Thoracic aorta (tissue), 2 donors: ENCODE measurements around the gene DNASE1L1. TPM values are rescaled to one million over a fixed set of nuclear protein-coding genes. Genes with fewer than 3 reads are reported as not detected.

Experiments used
- ATAC-seq: fragments of 150-250 bp; one replicate; pipeline ENCODE4 v1.8.0; 2017; ENCODE audit warnings: low read depth; ENCODE audit not compliant: insufficient number of reproducible peaks, low FRiP score
- DNase-seq: peaks from one replicate; pipeline ENCODE4 v3.0.0-alpha.2; 2020; ENCODE audit warnings: low spot score
- H3K27ac ChIP-seq, 2 donors: fragments of 200-600 bp; sonication (generic); 1 replicate in 1 of 2; 2 replicates in 1 of 2; pipeline ENCODE4 v1.5.1; 2016; ENCODE audit warnings: mild to moderate bottlenecking in 2 of 2, moderate library complexity in 2 of 2
- H3K27me3 ChIP-seq: fragments of 200-600 bp; sonication (generic); replicated peaks from 2 replicates; pipeline ENCODE4 v1.6.0; 2016; ENCODE audit warnings: mild to moderate bottlenecking; ENCODE audit not compliant: insufficient read depth
- H3K36me3 ChIP-seq: fragments of 200-600 bp; sonication (generic); one replicate; pipeline ENCODE4 v1.5.1; 2016
- H3K4me1 ChIP-seq, 2 donors: fragments of 200-600 bp; sonication (generic); 1 replicate in 1 of 2; 2 replicates in 1 of 2; pipeline versions ENCODE4 v1.5.1 to v1.6.0; 2016; ENCODE audit warnings: low read depth in 2 of 2, mild to moderate bottlenecking in 1 of 2; ENCODE audit not compliant: control insufficient read depth in 1 of 2
- H3K4me3 ChIP-seq: fragments of 200-600 bp; sonication (generic); 2 replicates; pipeline ENCODE4 v1.5.1; 2016; ENCODE audit warnings: mild to moderate bottlenecking
- H3K9me3 ChIP-seq: fragments of 200-600 bp; sonication (generic); 2 replicates; pipeline ENCODE4 v1.5.1; 2016
- CTCF ChIP-seq: fragments of 200-600 bp; sonication (generic); IDR thresholded peaks from one replicate; pipeline ENCODE4 v1.5.1; 2019; ENCODE audit warnings: antibody characterized with exemption
- total RNA-seq, 2 donors: library from RNA; depleted of rRNA; stranded (reverse); fragments of >200 nt; gene quantifications; one replicate each; pipeline versions ENCODE4 v1.1.0 to v1.2.3, GENCODE V29; 2016

Gene DNASE1L1
- total RNA-seq, 2 donors from 2014 or later = 39.9 to 41.8 TPM

GRCh38 chrX:154355776-154356140, 53.3 kb downstream of the DNASE1L1 start:
- DNase-seq (no peak), ATAC-seq (no peak)
- Histone ChIP-seq H3K9me3 (no peaks in the 10 kb centered on the region), H3K4me1 (peaks cover 0 to 30% of the 10 kb centered on the region in 2 donors), H3K36me3 (peaks cover 90% of the 10 kb centered on the region), H3K4me3 (no peak overlapping the region), H3K27ac (no peak overlapping the region), H3K27me3 (no peaks in the 10 kb centered on the region)
- TF ChIP-seq CTCF = no peak

DNA sequence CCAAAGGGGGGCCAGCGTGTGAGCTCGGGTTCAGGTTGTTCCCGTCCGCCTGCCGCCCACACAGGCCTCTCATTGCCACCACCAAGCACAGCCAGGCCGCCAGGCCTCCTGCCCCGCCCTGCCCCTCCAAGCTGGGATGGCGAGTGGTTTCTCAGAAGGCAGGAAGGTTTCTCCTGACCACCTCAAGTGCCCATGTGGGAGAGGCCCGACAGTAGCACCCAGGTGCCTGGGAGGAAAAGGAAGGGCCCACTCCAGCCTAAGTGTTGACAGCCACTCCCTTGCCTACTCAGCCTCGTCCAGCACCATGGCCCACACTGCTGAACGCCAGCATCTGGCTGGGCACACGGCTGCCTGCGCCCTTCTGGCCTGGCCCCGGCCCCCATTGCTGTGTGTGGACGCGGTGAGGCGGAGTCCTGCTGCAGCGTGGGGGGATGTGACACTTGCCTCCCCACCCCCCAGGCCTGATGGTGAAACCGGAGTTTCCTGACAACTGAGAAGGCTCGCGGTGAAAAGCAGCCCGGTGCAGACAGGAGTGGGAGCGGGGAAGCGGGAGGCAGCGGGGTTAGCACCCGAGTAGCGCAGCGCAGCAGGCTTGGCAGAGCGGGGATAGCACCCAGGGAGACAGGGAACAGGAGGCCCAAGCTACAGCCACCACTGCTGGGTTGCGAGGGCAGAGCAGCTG, 53.8 kb downstream of the DNASE1L1 start:
- H3K36me3 ChIP-seq = peaks cover 91% of the 10 kb centered on the region
- ATAC-seq = no peak
- H3K27ac ChIP-seq = peak overlapping the region; percentile 2 to 47
- no peak for TF ChIP-seq CTCF
- H3K4me3 ChIP-seq = no peak overlapping the region
- no peaks in the 10 kb centered on the region for H3K27me3 ChIP-seq
- DNase-seq = no peak
- H3K4me1 ChIP-seq = peaks cover 0 to 25% of the 10 kb centered on the region in 2 donors
- H3K9me3 ChIP-seq = no peaks in the 10 kb centered on the region

DNA sequence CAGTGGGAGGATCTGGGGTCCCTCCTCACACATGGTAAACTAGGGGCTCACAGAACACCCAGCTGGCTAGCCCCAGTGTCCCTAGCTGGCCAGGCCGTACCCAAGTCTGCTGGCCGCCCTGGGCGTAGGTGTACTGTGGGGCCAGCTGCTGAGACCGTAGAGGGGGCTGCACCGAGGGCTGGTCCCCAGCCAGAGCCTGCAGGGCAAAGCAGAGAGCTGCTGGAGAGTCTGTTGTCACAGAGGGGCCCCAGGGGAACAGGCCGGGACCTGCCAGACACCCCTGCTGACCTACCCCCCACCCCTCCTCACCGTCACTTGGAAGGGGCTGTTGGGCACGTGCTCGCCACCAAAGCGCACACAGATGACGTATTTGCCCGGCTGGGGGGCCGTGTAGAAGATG, 54.5 kb downstream of the DNASE1L1 start:
- no peak for ATAC-seq
- Histone ChIP-seq H3K4me3 (no peak overlapping the region), H3K4me1 (peaks cover 0 to 19% of the 10 kb centered on the region in 2 donors), H3K27ac (no peak overlapping the region), H3K9me3 (no peaks in the 10 kb centered on the region), H3K27me3 (no peaks in the 10 kb centered on the region), H3K36me3 (peaks cover 91% of the 10 kb centered on the region)
- TF ChIP-seq CTCF = no peak
- DNase-seq = no peak

- TF ChIP-seq CTCF = no peak
- Histone ChIP-seq H3K27me3 (no peaks in the 10 kb centered on the region), H3K4me1 (peaks cover 0 to 15% of the 10 kb centered on the region in 2 donors), H3K36me3 (peaks cover 91% of the 10 kb centered on the region), H3K4me3 (no peak overlapping the region), H3K9me3 (no peaks in the 10 kb centered on the region), H3K27ac (no peak overlapping the region)
- no peak for ATAC-seq
- DNase-seq = no peak
Measured at GRCh38 chrX:154354013-154354412, 55.0 kb downstream of the DNASE1L1 start.

DNA sequence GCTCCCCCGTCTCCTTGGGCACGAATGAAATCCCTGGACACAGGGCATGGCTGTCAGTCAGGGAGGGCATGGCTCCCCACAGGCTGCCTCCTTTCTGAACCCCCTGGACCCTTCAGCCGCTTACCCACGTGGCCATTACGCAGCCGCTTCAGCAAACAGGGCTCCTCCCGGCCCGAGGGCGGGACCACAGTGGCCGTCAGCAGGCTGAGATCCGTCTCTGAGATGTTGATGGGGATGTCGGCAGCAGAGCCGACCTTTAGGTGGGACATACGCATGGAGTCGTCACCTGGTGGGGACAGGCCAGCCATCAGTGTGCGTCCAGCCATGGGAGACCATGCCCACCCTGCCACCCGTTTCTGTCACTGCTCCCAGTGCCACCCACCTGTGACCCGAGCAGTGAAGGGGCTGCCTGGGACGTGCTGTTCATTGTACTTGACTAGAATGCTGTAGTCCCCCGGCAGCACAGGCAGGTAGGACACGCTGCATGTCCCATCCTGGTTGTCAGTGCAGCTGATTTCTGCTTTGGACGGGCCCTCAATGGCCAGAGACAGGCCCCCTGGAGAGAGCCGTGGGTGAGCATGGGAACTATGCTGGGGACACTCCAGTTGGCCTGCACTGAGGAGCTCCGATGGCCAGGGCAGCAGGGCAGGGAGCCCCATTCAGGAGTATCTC, 55.7 kb downstream of the DNASE1L1 start:
- no peak for TF ChIP-seq CTCF
- H3K27me3 ChIP-seq = no peaks in the 10 kb centered on the region
- no peak overlapping the region for H3K27ac ChIP-seq
- no peaks in the 10 kb centered on the region for H3K9me3 ChIP-seq
- H3K4me3 ChIP-seq = no peak overlapping the region
- DNase-seq (no peak), ATAC-seq (no peak)
- peaks cover 0 to 8% of the 10 kb centered on the region in 2 donors for H3K4me1 ChIP-seq
- H3K36me3 ChIP-seq = peaks cover 87% of the 10 kb centered on the region
